ENCODE measurements around the gene TKTL1. TPM values are rescaled to one million over a fixed set of nuclear protein-coding genes. Genes with fewer than 3 reads are reported as not detected.
"Not testable (repeated sequence)": the region's sequence is repeated elsewhere in the genome, so short reads cannot be mapped to it uniquely, and the experiment has no call there.

TKTL1 gene
- polyA plus RNA-seq, 4 donors = 0.12 to 0.18 TPM; not detected in 2

- not testable (repeated sequence) for FAIRE-seq, DNase-seq
- no CpG with 5 or more reads among the region's 16 CpGs for WGBS, 3 donors
Observed at GRCh38 chrX:154343063-154343462, 47.5 kb downstream of the TKTL1 start.

GRCh38 chrX:154343620-154344019 is 48.0 kb downstream of the TKTL1 start:
- DNase-seq; H3K27me3 ChIP-seq (ENCODE audit: control insufficient read depth in 3 of 3, insufficient read depth in 3 of 3, low read length in 3 of 3); H3K4me1 ChIP-seq (ENCODE audit: control insufficient read depth in 3 of 3, insufficient read depth in 2 of 3, low read depth in 1 of 3, low read length in 2 of 3); H3K9me3 ChIP-seq (ENCODE audit: control insufficient read depth in 2 of 2, insufficient read depth in 1 of 2, low read depth in 1 of 2, low read length in 1 of 2); FAIRE-seq; H3K36me3 ChIP-seq (ENCODE audit: control insufficient read depth in 3 of 3, insufficient read depth in 2 of 3, low read depth in 1 of 3, low read length in 3 of 3); H3K4me3 ChIP-seq (ENCODE audit: low read depth in 1 of 3, low read length in 3 of 3); H3K27ac ChIP-seq (ENCODE audit: low read depth in 1 of 3, low read length in 2 of 3): not testable (repeated sequence)
- no CpG with 5 or more reads among the region's 20 CpGs for WGBS, 3 donors

More at GRCh38 chrX:154343063-154343462, 47.5 kb downstream of the TKTL1 start:
- H3K4me1 ChIP-seq (ENCODE audit: control insufficient read depth in 3 of 3, insufficient read depth in 2 of 3, low read depth in 1 of 3, low read length in 2 of 3); H3K27ac ChIP-seq (ENCODE audit: low read depth in 1 of 3, low read length in 2 of 3); H3K36me3 ChIP-seq (ENCODE audit: control insufficient read depth in 3 of 3, insufficient read depth in 2 of 3, low read depth in 1 of 3, low read length in 3 of 3); H3K9me3 ChIP-seq (ENCODE audit: control insufficient read depth in 2 of 2, insufficient read depth in 1 of 2, low read depth in 1 of 2, low read length in 1 of 2); H3K4me3 ChIP-seq (ENCODE audit: low read depth in 1 of 3, low read length in 3 of 3); H3K27me3 ChIP-seq (ENCODE audit: control insufficient read depth in 3 of 3, insufficient read depth in 3 of 3, low read length in 3 of 3): not testable (repeated sequence)

GRCh38 chrX:154348114-154348531 is 52.5 kb downstream of the TKTL1 start:
- H3K27ac ChIP-seq (ENCODE audit: low read depth in 1 of 3, low read length in 2 of 3) = peak overlapping the region in 1 of 3 donors; percentile 27
- DNase-seq (no peak), FAIRE-seq (no peak)
- no peaks in the 10 kb centered on the region for H3K27me3 ChIP-seq (ENCODE audit: control insufficient read depth in 3 of 3, insufficient read depth in 3 of 3, low read length in 3 of 3)
- no peaks in the 10 kb centered on the region for H3K4me1 ChIP-seq (ENCODE audit: control insufficient read depth in 3 of 3, insufficient read depth in 2 of 3, low read depth in 1 of 3, low read length in 2 of 3)
- H3K36me3 ChIP-seq (ENCODE audit: control insufficient read depth in 3 of 3, insufficient read depth in 2 of 3, low read depth in 1 of 3, low read length in 3 of 3) = peaks cover 0 to 44% (median 3%) of the 10 kb centered on the region in 3 donors
- H3K4me3 ChIP-seq (ENCODE audit: low read depth in 1 of 3, low read length in 3 of 3) = no peak overlapping the region
- no peaks in the 10 kb centered on the region for H3K9me3 ChIP-seq (ENCODE audit: control insufficient read depth in 2 of 2, insufficient read depth in 1 of 2, low read depth in 1 of 2, low read length in 1 of 2)
- WGBS, 3 donors = 62 to 78% (median 73%) methylated on average over 4 to 7 of the region's 7 CpGs

- WGBS, 3 donors = 79 to 94% (median 90%) methylated on average over 13 to 24 of the region's 24 CpGs
- H3K27me3 ChIP-seq (ENCODE audit: control insufficient read depth in 3 of 3, insufficient read depth in 3 of 3, low read length in 3 of 3) = no peaks in the 10 kb centered on the region
- no peaks in the 10 kb centered on the region for H3K9me3 ChIP-seq (ENCODE audit: control insufficient read depth in 2 of 2, insufficient read depth in 1 of 2, low read depth in 1 of 2, low read length in 1 of 2)
- FAIRE-seq (no peak), DNase-seq (no peak)
- no peak overlapping the region for H3K27ac ChIP-seq (ENCODE audit: low read depth in 1 of 3, low read length in 2 of 3)
- H3K4me1 ChIP-seq (ENCODE audit: control insufficient read depth in 3 of 3, insufficient read depth in 2 of 3, low read depth in 1 of 3, low read length in 2 of 3) = no peaks in the 10 kb centered on the region
- no peak overlapping the region for H3K4me3 ChIP-seq (ENCODE audit: low read depth in 1 of 3, low read length in 3 of 3)
- peaks cover 0 to 51% (median 3%) of the 10 kb centered on the region in 3 donors for H3K36me3 ChIP-seq (ENCODE audit: control insufficient read depth in 3 of 3, insufficient read depth in 2 of 3, low read depth in 1 of 3, low read length in 3 of 3)
Observed at GRCh38 chrX:154348646-154349358, 53.2 kb downstream of the TKTL1 start.

GRCh38 chrX:154349359-154349935 is 53.9 kb downstream of the TKTL1 start:
- no peaks in the 10 kb centered on the region for H3K9me3 ChIP-seq (ENCODE audit: control insufficient read depth in 2 of 2, insufficient read depth in 1 of 2, low read depth in 1 of 2, low read length in 1 of 2)
- H3K27me3 ChIP-seq (ENCODE audit: control insufficient read depth in 3 of 3, insufficient read depth in 3 of 3, low read length in 3 of 3) = no peaks in the 10 kb centered on the region
- 78 to 84% (median 81%) methylated on average over 17 to 19 of the region's 19 CpGs for WGBS, 3 donors
- H3K36me3 ChIP-seq (ENCODE audit: control insufficient read depth in 3 of 3, insufficient read depth in 2 of 3, low read depth in 1 of 3, low read length in 3 of 3) = peaks cover 0 to 58% (median 3%) of the 10 kb centered on the region in 3 donors
- H3K4me3 ChIP-seq (ENCODE audit: low read depth in 1 of 3, low read length in 3 of 3) = no peak overlapping the region
- DNase-seq (no peak), FAIRE-seq (no peak)
- H3K27ac ChIP-seq (ENCODE audit: low read depth in 1 of 3, low read length in 2 of 3) = no peak overlapping the region
- H3K4me1 ChIP-seq (ENCODE audit: control insufficient read depth in 3 of 3, insufficient read depth in 2 of 3, low read depth in 1 of 3, low read length in 2 of 3) = no peaks in the 10 kb centered on the region

- DNase-seq = no peak
- no peaks in the 10 kb centered on the region for H3K27me3 ChIP-seq (ENCODE audit: control insufficient read depth in 3 of 3, insufficient read depth in 3 of 3, low read length in 3 of 3)
- peaks cover 0 to 63% (median 3%) of the 10 kb centered on the region in 3 donors for H3K36me3 ChIP-seq (ENCODE audit: control insufficient read depth in 3 of 3, insufficient read depth in 2 of 3, low read depth in 1 of 3, low read length in 3 of 3)
- H3K27ac ChIP-seq (ENCODE audit: low read depth in 1 of 3, low read length in 2 of 3) = no peak overlapping the region
- H3K4me3 ChIP-seq (ENCODE audit: low read depth in 1 of 3, low read length in 3 of 3) = no peak overlapping the region
- FAIRE-seq = no peak
- no peaks in the 10 kb centered on the region for H3K9me3 ChIP-seq (ENCODE audit: control insufficient read depth in 2 of 2, insufficient read depth in 1 of 2, low read depth in 1 of 2, low read length in 1 of 2)
- no peaks in the 10 kb centered on the region for H3K4me1 ChIP-seq (ENCODE audit: control insufficient read depth in 3 of 3, insufficient read depth in 2 of 3, low read depth in 1 of 3, low read length in 2 of 3)
- 86 to 90% (median 88%) methylated on average over 7 to 15 of the region's 15 CpGs for WGBS, 3 donors
Observed at GRCh38 chrX:154349979-154350378, 54.4 kb downstream of the TKTL1 start.

GRCh38 chrX:154350429-154351182 is 55.0 kb downstream of the TKTL1 start:
- Histone ChIP-seq H3K27me3 (ENCODE audit: control insufficient read depth in 3 of 3, insufficient read depth in 3 of 3, low read length in 3 of 3) (no peaks in the 10 kb centered on the region), H3K27ac (ENCODE audit: low read depth in 1 of 3, low read length in 2 of 3) (peak overlapping the region in 1 of 3 donors; percentile 18), H3K9me3 (ENCODE audit: control insufficient read depth in 2 of 2, insufficient read depth in 1 of 2, low read depth in 1 of 2, low read length in 1 of 2) (no peaks in the 10 kb centered on the region), H3K4me3 (ENCODE audit: low read depth in 1 of 3, low read length in 3 of 3) (no peak overlapping the region), H3K36me3 (ENCODE audit: control insufficient read depth in 3 of 3, insufficient read depth in 2 of 3, low read depth in 1 of 3, low read length in 3 of 3) (peaks cover 0 to 64% (median 3%) of the 10 kb centered on the region in 3 donors), H3K4me1 (ENCODE audit: control insufficient read depth in 3 of 3, insufficient read depth in 2 of 3, low read depth in 1 of 3, low read length in 2 of 3) (no peaks in the 10 kb centered on the region)
- FAIRE-seq (no peak), DNase-seq (peak in 1 of 2 donors; percentile 44)
- WGBS, 3 donors = 35 to 66% (median 63%) methylated on average over 11 to 19 of the region's 19 CpGs

- Histone ChIP-seq H3K9me3 (ENCODE audit: control insufficient read depth in 2 of 2, insufficient read depth in 1 of 2, low read depth in 1 of 2, low read length in 1 of 2) (no peaks in the 10 kb centered on the region), H3K27ac (ENCODE audit: low read depth in 1 of 3, low read length in 2 of 3) (peak overlapping the region in 1 of 3 donors; percentile 18), H3K4me1 (ENCODE audit: control insufficient read depth in 3 of 3, insufficient read depth in 2 of 3, low read depth in 1 of 3, low read length in 2 of 3) (no peaks in the 10 kb centered on the region), H3K4me3 (ENCODE audit: low read depth in 1 of 3, low read length in 3 of 3) (no peak overlapping the region), H3K36me3 (ENCODE audit: control insufficient read depth in 3 of 3, insufficient read depth in 2 of 3, low read depth in 1 of 3, low read length in 3 of 3) (peaks cover 0 to 68% (median 3%) of the 10 kb centered on the region in 3 donors), H3K27me3 (ENCODE audit: control insufficient read depth in 3 of 3, insufficient read depth in 3 of 3, low read length in 3 of 3) (no peaks in the 10 kb centered on the region)
- no peak for FAIRE-seq
- WGBS, 3 donors = 47 to 61% (median 60%) methylated on average over 20 to 30 of the region's 30 CpGs
- DNase-seq = peak in 1 of 2 donors; percentile 50
Observed at GRCh38 chrX:154351183-154352011, 55.8 kb downstream of the TKTL1 start.

Measured in small intestine (tissue), 7 donors.